PFSK-1 (cell line): ENCODE measurements around the gene AP3D1.

Source experiments
- POLR2AphosphoS5 ChIP-seq: IDR thresholded peaks from 2 replicates; pipeline ENCODE4 v1.6.1; 2012; ENCODE audit warnings: low read depth, mild to moderate bottlenecking, control low read depth, low read length, moderate library complexity
- SIN3A ChIP-seq: IDR thresholded peaks from 2 replicates; pipeline ENCODE4 v1.6.1; 2012; ENCODE audit warnings: mild to moderate bottlenecking, low read length, moderate library complexity, borderline replicate concordance; ENCODE audit not compliant: insufficient read depth

GRCh38 chr19:2185734-2186070 lies 34.3 kb upstream of the AP3D1 start:
- TF ChIP-seq POLR2AphosphoS5 (no peak), SIN3A (no peak)
